A549 treated with Hydrocortisone at 1 μM for 4 hours (cell line): ENCODE data around the gene EFCAB3. TPM values are rescaled to one million over a fixed set of nuclear protein-coding genes. Genes with fewer than 3 reads are reported as not detected.

Experiments used
- total RNA-seq: library from RNA; stranded (reverse); fragments of 200-300 nt; extraction: Qiagen RNA extraction; gene quantifications from 5 replicates; pipeline ENCODE4 v1.2.3, GENCODE V29; 2022

EFCAB3 gene
- not detected in 5 replicates for total RNA-seq

DNA sequence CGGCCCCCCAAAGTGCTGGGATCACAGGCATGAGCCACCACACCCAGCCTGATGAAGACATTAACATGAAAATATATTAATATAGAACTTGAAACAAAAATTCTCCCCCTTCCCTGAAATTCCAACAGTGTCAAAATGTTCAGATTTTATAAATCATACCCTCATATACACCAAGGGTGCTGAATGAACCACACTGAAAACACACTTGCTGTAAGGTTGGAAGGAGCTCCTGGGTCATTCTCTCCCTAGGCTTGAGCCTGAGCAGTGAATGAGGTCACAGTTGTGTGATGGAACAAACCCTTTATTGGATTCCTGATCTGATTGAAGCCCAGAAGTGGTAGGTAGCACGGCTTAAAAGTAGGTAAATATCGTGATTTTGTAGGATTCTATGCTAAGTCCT, at the start of gene EFCAB3:
Gene EFCAB3, plus strand, starts transcription at position 301 of the 400 bp plus-strand sequence. CDS start 2,427 bp downstream, outside the sequence.

DNA sequence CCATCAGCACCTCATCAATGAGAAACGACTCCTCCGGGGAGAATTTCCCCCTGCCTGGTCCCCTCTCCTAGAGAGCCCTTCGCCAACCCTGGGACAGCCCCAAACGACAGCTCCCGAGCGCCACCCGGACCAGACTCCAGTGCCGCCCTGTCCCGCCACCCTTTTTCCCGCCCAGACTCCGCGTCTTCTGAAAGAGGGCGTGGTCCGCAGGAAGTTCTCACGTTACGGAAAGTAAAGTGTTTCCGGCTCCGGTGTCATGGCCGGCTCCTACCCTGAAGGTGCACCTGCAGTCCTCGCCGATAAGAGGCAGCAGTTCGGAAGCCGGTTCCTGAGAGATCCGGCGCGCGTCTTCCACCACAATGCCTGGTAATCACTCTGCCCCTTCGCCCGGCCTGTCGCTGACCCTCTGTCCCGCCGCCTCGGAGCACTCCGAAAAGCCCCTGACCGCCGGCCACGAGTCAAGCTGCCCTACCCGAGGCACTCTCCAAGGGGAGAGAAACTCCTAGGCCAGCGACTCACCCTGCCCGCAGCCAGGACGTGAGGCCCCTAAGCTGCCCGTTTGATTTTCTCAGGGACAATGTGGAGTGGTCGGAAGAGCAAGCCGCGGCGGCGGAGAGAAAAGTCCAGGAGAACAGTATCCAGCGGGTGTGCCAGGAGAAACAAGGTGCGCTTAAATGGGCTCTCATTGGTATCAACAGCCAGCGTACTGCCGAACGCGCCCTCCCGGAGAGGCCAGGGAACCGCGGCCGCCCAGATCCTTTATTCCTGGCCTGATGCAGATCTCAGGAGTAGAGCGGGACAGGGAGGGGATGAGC, 43.5 kb downstream of the EFCAB3 start, which contains the start of gene METTL2A:
Gene METTL2A, plus strand, starts transcription at position 251 of the 815 bp plus-strand sequence. Its CDS starts 6 bp downstream, at position 257.

Other genes starting within 250 kb of the EFCAB3 start
- gene METTL2A, start 43.3 kb downstream of the EFCAB3 start, total RNA-seq: 29.6 to 30.9 TPM (median 30.0 TPM) in 5 replicates
- gene TLK2, start 98.3 kb downstream of the EFCAB3 start, total RNA-seq: 27.9 to 34.3 TPM (median 30.4 TPM) in 5 replicates
- gene MRC2, start 247.1 kb downstream of the EFCAB3 start, total RNA-seq: 36.2 to 55.9 TPM (median 49.5 TPM) in 5 replicates